ENCODE results near the gene C20orf202. TPM values are rescaled to one million over a fixed set of nuclear protein-coding genes. Genes with fewer than 3 reads are reported as not detected.

The C20orf202 gene
- total and polyA plus RNA-seq, 7 donors = 0.13 TPM; not detected in 6

DNA sequence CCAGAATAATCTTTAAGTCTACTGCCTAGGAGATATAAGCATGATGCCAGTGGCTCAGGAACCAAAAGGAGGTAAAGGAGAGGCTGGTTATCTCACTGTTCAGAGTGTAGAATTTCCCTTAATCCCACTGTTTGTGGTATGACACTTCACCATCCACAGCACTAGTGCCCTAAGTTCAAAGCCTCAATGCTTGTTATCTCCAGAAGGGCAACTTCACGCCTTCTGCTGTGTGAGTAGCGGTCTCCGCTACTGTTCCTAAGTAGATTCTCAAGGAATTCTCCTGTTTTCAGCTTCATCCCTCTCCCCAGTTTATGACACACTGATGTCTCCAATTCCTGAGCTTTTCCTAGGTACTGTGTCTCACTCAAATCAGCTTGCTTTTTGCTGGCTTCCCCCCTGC lies 49.2 kb downstream of the C20orf202 start:
- intact Hi-C loops (cut with DNase I) = no loop called here

GRCh38 chr20:1254254-1254653 lies 51.0 kb downstream of the C20orf202 start:
- Histone ChIP-seq H3K4me3 (no peak overlapping the region), H3K27me3 (no peaks in the 10 kb centered on the region), H3K9me3 (no peaks in the 10 kb centered on the region), H3K36me3 (no peaks in the 10 kb centered on the region), H3K4me1 (no peaks in the 10 kb centered on the region), H3K27ac (no peak overlapping the region)
- no peak for TF ChIP-seq POLR2AphosphoS5 (IDR thresholded peaks at IDR 0.05)
- TF ChIP-seq POLR2A (IDR thresholded peaks at IDR 0.05) = no peak
- TF ChIP-seq, protein P1, sequence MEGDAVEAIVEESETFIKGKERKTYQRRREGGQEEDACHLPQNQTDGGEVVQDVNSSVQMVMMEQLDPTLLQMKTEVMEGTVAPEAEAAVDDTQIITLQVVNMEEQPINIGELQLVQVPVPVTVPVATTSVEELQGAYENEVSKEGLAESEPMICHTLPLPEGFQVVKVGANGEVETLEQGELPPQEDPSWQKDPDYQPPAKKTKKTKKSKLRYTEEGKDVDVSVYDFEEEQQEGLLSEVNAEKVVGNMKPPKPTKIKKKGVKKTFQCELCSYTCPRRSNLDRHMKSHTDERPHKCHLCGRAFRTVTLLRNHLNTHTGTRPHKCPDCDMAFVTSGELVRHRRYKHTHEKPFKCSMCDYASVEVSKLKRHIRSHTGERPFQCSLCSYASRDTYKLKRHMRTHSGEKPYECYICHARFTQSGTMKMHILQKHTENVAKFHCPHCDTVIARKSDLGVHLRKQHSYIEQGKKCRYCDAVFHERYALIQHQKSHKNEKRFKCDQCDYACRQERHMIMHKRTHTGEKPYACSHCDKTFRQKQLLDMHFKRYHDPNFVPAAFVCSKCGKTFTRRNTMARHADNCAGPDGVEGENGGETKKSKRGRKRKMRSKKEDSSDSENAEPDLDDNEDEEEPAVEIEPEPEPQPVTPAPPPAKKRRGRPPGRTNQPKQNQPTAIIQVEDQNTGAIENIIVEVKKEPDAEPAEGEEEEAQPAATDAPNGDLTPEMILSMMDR (IDR thresholded peaks at IDR 0.05) = no peak
- no peak for TF ChIP-seq EP300 (IDR thresholded peaks at IDR 0.05)
- intact Hi-C loops (cut with DNase I) = no loop called here
- no peak for DNase-seq
- WGBS, 2 donors = 22 to 38% methylated on average over 2 of the region's 2 CpGs

More for the DNA sequence above, 49.2 kb downstream of the C20orf202 start:
- no peaks in the 10 kb centered on the region for H3K4me1 ChIP-seq
- H3K36me3 ChIP-seq = no peaks in the 10 kb centered on the region
- DNase-seq = no peak
- H3K4me3 ChIP-seq = no peak overlapping the region
- no peaks in the 10 kb centered on the region for H3K9me3 ChIP-seq
- TF ChIP-seq, protein P1 (IDR thresholded peaks at IDR 0.05) = no peak
- TF ChIP-seq POLR2AphosphoS5 (IDR thresholded peaks at IDR 0.05) = no peak
- TF ChIP-seq POLR2A (IDR thresholded peaks at IDR 0.05) = no peak
- TF ChIP-seq EP300 (IDR thresholded peaks at IDR 0.05) = no peak
- WGBS, 2 donors = 78 to 92% methylated on average over 3 of the region's 3 CpGs
- no peaks in the 10 kb centered on the region for H3K27me3 ChIP-seq
- H3K27ac ChIP-seq = no peak overlapping the region

GRCh38 chr20:1255675-1256074 lies 52.4 kb downstream of the C20orf202 start:
- 79 to 80% methylated on average over 2 of the region's 2 CpGs for WGBS, 2 donors
- Histone ChIP-seq H3K9me3 (no peaks in the 10 kb centered on the region), H3K4me3 (no peak overlapping the region), H3K36me3 (no peaks in the 10 kb centered on the region), H3K27me3 (no peaks in the 10 kb centered on the region), H3K27ac (no peak overlapping the region), H3K4me1 (no peaks in the 10 kb centered on the region)
- no peak for DNase-seq
- intact Hi-C loops (cut with DNase I) = no loop called here
- TF ChIP-seq EP300 (IDR thresholded peaks at IDR 0.05) (no peak), POLR2AphosphoS5 (IDR thresholded peaks at IDR 0.05) (no peak), POLR2A (IDR thresholded peaks at IDR 0.05) (no peak)
- TF ChIP-seq, protein P1 (IDR thresholded peaks at IDR 0.05) = no peak

Other genes starting within 250 kb of the C20orf202 start
- not detected for gene RSPO4, start 201.1 kb upstream of the C20orf202 start, total RNA-seq
- under 1 TPM in 1 of 3 donors, not detected in 2; 0.09 TPM for gene RSPO4, start 201.1 kb upstream of the C20orf202 start, polyA plus RNA-seq
- 100 to 1,000 TPM in 2 of 4 donors, 10 to 100 TPM in 2; 54.2 to 148 (median 110) TPM for gene PSMF1, start 84.9 kb upstream of the C20orf202 start, total RNA-seq
- 10 to 100 TPM; 47.2 to 74.7 (median 55.9) TPM for gene PSMF1, start 84.9 kb upstream of the C20orf202 start, polyA plus RNA-seq
- under 1 TPM in 1 of 4 donors, not detected in 3; 0.33 TPM for gene TMEM74B, start 18.5 kb upstream of the C20orf202 start, total RNA-seq
- 1 to 10 TPM in 1 of 3 donors, not detected in 2; 2.9 TPM for gene TMEM74B, start 18.5 kb upstream of the C20orf202 start, polyA plus RNA-seq
- not detected for gene RAD21L1, start 22.6 kb downstream of the C20orf202 start, total RNA-seq
- not detected for gene RAD21L1, start 22.6 kb downstream of the C20orf202 start, polyA plus RNA-seq
- gene SNPH, start 62.8 kb downstream of the C20orf202 start, total RNA-seq = 10 to 100 TPM in 1 of 4 donors, 1 to 10 TPM in 3; 6.4 to 21.0 (median 8.9) TPM
- 1 to 10 TPM in 1 of 3 donors, under 1 TPM in 2; under 0.01 to 4.4 (median 0.23) TPM for gene SNPH, start 62.8 kb downstream of the C20orf202 start, polyA plus RNA-seq
- gene SDCBP2, start 125.7 kb downstream of the C20orf202 start, total RNA-seq = 1 to 10 TPM; 1.1 to 3.6 (median 1.9) TPM
- 100 to 1,000 TPM; 229 to 724 (median 339) TPM for gene SDCBP2, start 125.7 kb downstream of the C20orf202 start, polyA plus RNA-seq
- 100 to 1,000 TPM in 1 of 4 donors, 10 to 100 TPM in 3; 71.7 to 118 (median 85.3) TPM for gene FKBP1A, start 189.6 kb downstream of the C20orf202 start, total RNA-seq
- gene FKBP1A, start 189.6 kb downstream of the C20orf202 start, polyA plus RNA-seq = 100 to 1,000 TPM; 296 to 515 (median 374) TPM

All from sigmoid colon (tissue), 7 donors.